Vagina (tissue), 2 donors: ENCODE data around the gene E2F3.

ENCODE experiments used
- CTCF ChIP-seq, 3 experiments: fragments of 450-650 bp in 2 of 3; fragments of 200-600 bp in 1 of 3; sonication (generic) in 1 of 3; IDR thresholded peaks; one replicate each; pipeline ENCODE4 v1.5.1; 2017 to 2019; ENCODE audit warnings: antibody characterized with exemption in 3 of 3, mild to moderate bottlenecking in 2 of 3, moderate library complexity in 2 of 3
- POLR2A ChIP-seq, 2 donors: fragments of 450-650 bp; IDR thresholded peaks; one replicate each; pipeline ENCODE4 v1.6.1; 2017; ENCODE audit warnings: antibody characterized with exemption in 2 of 2, mild to moderate bottlenecking in 2 of 2, moderate library complexity in 2 of 2

GRCh38 chr6:20402092-20402341 is 338 bp downstream of the E2F3 start:
- TF ChIP-seq CTCF (IDR thresholded peaks at IDR 0.05) (no peak), POLR2A (IDR thresholded peaks at IDR 0.05) (no peak)
